Skin of body (tissue), 2 donors: ENCODE data around the gene LYRM9. TPM values are rescaled to one million over a fixed set of nuclear protein-coding genes. Genes with fewer than 3 reads are reported as not detected.
A peak's percentile ranks its signal among the peaks of the same experiment; 100 is the strongest.
"Not testable (repeated sequence)": the region's sequence is repeated elsewhere in the genome, so short reads cannot be mapped to it uniquely, and the experiment has no call there.

Experiments used
- DNase-seq: peaks from one replicate; lab custom pipeline; 2025; lab: John Stamatoyannopoulos, UW
- total RNA-seq: library from RNA; depleted of rRNA; stranded (reverse); fragments of >200 nt; gene quantifications from one replicate; pipeline ENCODE4 v1.2.3, GENCODE V29; 2014

The LYRM9 gene
- total RNA-seq, 1 donor from 2014 or later = 10.8 TPM

DNA sequence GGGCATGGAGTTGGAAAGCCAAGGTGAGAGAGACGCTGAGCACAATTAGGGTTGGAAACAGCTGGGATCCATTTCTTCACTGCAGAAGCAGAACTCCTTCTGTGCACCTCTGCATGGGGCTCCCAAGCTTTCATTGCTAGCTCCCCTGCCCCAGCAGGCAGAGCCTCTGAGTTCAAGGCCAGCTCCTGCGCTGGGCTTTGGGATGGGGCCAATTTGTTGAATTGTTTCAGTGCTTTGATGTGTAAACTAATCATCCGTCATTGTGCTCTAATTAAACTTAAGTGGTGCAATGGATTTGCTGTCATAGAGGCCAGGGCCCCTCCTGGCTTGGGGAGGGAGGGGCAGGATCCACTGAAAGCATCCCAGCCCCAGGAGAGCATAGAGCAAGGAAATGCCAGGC, 13.5 kb upstream of the LYRM9 start:
- no peak for DNase-seq

DNA sequence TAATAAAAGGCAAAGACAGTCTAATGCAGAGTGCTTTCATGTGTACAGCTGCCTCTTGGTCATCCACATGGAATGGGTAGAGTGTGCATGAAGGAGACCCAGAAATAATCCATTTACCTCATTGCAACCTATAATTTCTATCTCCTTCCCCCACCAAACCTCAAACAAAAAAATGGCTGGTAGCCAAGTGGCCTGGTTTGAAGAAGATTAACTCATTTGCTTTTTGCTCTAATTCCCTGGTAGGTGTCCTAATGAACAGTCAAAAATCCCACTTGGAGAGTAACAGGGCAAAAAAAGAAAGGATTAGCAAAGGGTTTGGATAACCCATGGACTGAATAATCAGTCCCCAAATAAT, 13.0 kb upstream of the LYRM9 start:
- no peak for DNase-seq

DNA sequence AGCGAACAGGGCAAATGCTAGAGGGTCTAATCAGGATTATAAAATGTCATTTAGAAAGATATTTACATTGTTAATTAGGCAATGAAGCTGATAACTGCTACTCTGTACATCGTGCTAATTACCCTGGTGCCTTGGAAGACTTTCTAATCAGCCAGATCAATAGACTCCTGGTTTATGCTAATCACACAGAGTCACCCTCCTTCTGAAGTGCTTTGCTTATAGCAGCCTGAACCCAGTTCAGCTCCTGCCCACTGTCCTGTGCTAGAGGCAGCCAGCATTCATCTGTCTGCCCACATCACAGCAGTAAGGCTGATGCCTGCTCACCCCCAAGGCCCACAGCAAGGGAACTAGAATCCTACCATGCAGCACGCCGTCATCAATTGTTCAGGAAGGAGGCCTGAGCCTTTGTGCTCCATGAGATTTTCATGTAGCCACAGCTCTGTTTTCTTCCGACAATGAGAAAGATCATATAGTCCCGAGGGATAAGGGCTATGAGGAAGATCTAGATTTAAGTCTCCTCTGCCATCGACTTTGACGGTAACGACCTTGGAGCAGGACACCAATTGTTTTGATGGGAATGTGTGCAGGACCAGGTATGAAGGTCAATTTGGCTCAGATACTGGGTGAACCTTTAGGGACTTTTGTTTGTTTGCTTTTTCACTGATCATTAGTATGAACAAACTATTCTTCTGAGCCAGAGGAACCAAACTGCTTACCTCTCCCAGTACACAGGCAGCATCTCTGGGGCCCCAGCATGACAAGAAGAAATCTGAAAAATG, 12.5 kb upstream of the LYRM9 start:
- no peak for DNase-seq

DNA sequence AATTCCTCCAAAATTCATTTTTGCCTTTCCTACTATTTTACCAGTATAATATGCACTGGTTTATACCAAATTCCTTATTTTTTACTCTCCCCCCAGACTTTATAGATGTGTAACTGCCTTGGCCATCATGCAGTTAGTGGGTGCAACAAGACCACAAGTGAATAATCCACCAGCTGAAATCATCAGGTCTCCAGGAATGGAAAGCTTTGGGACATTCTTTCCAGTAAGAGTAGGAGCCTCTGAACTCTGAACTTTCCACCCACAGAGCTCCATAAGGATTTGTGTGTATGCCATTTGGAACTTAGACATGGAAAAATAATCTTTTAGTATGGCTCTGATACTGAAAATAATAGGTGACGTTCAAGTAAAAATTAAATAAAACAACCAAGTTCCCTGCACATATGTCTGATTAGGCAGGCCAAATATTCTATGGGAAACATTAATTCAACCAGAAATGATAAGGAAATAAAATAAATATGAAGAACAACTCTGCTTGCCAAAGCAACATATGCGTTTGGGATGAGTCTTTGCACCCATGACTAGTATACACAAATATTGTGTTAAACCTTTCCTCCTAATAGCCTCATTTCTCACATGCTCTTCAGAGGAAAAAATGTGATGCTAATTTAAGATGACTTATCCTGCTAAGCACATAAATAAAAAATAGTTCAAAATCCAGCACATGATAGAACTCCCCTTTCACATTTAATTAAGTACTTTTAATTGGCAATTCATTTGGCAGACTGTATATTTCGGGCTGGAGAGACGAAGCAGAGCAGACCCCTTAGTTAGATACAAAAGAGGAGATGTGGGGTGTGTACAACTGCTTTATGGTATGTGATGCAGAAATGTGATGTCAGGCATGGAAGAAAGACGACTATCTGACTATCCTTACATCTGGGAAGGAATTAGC, 11.6 kb upstream of the LYRM9 start:
- peak; percentile 82 for DNase-seq

DNA sequence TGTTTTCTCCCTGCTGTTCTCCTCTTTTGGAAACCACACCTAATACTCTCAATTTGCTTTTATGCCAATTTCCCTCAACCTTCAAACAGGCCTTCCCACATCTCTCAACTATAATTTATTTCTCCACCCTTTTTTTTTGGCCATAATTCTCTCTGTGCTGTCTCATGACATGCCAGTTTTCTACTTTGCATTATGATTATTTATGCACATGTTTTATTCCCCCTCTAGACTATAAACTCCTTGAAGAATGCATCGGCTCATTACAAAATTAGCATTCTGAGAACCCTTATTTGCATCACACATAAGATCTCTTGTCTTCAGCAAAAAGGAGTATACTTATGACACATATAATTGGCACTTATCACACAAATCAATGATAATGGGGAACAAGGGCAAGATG, 10.9 kb upstream of the LYRM9 start:
- no peak for DNase-seq

DNA sequence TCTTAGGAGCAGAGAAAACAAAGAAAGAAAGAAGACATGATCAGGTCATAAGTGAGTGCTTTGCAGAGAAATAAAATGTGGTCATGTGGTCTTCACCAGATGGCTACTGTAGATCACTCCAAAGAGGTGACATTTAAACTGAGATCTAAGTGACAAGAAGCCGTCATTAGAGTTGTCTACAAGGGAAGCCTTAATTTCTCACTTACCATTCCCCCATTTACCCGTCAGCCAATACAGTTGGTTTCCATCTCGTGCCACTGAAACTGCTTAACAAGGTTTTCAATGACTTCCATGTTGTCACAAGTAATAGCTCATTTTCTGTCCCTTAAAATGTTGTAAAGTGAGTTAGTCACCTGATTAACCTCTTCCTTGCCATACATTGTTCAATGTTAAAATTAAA, 6.4 kb upstream of the LYRM9 start:
- no peak for DNase-seq

DNA sequence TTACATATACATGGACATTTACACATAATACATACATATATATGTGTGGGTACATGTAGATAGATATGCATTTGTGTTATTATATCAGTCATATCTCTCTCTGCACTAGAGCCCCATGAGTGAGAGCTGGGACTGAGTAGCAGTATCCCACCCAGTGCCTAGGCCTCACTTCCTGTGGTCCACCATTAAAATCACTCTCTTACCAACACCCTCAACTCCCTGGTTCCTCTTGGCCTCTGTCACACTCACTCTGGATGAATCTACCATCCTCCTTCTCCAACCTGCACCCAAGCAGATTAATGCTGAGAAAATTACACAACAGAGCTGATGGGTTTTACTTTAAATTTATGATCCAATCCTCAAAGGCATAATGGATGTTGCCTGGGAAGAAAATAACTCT, 4.9 kb upstream of the LYRM9 start:
- no peak for DNase-seq

DNA sequence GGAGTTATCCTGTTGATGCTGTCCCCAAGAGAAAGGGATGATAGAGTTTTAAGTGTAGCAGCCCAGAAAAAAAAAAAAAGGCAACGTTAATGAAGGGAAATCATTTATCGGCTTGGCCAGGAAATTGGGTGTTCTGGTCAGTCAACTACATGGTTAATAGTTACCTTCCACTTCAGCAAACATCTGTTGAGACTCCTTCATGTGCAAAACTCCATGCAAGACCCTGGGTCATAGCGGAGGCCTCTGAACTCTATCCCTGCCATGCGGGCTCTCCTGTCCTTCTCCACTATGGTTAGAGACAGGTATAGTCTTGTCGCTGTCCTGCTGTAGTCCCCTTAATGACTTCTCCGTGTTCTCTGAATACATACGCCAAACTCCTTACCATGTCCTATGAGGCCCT, 3.5 kb upstream of the LYRM9 start:
- no peak for DNase-seq

DNA sequence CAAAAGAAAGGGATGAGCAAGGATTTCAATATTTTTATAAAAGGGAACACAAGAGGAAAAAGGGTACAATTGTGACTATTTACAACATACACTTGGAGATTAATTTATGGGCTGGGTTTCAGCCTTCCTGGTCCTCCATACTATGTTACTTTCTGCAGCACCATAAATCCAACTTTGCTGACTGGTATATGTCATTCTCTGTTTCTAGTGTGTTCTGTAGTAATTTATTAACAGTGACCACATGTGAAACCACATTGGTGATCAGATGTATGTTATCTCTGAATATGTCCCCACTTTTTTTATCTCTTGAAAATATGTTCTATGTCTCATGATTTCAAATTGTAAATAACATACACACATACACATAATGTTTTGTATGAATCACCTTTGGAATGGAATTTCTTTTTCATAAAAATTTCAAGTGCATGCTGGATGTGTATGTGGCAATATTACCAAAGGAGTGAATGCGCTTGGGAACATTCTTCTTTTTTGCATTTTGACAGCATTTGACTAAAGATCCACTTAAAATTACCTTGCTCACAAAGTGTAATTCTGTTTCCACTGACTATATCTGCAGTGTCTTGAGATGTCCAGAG, 2.9 kb upstream of the LYRM9 start:
- no peak for DNase-seq

DNA sequence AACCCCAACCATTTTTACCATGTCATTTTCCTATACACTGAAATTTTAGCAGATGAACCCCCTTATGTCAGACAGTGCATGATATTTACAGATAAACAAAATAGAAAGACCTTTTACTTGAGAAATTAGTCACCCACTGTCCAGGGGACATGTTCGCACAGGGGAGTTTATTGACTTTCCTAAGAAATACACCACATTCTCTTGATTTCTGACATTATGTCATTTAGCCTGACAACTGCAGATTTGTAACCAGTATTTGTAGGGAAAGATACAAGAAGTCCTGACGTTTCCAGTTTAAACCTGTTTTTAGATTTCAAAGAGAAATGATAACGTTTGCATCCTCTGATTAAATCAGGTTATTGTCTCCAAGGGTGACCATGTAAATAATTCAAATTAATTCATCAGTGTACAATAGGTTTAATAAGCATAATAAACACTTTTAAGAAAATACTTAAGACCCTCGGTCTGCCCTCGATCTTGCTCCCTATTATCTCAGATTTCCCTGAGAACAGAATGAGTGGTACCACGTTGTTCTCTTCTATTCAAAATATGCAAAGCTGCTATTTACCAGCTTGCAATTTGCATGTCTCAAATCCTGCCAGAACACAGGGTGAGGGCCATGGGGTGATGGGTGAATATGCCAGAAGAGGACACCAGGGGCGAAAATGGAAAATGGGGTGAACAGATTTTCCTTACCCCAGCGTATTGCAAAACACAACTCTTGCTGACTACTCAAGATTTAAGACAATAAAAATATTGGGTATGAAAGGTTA, 2.1 kb upstream of the LYRM9 start:
- DNase-seq = no peak

DNA sequence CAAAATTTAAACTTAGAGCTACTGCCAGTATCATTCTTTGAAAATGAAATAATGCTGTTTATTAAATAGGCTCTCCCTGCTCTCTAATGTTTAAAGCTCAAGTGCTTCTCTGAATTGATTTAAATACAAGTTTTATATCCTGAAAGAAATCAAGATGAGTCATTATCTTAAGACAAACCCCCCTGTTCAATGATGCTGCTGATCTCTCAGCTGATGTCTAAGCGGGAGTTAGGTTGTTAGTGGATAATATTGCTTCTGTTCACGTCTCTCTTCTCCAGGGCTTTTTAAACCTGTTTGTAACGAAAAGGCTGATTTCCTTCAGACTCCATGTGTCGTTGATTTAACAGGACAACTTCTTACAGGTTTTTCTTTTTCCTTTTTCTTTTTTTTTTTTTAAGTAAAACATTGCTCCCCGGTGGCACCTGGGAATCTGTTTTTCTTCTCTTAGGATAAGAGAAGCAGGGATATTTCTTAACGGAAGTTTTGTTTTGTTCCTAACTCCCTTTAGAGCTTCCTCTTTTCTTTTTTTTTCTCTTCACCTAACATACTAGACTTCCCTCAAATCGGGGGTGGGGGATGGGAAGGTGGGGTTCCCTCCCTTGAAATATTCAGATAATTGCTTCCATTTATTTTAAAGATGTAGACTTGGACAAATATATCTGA, 807 bp upstream of the LYRM9 start:
- DNase-seq = no peak

DNA sequence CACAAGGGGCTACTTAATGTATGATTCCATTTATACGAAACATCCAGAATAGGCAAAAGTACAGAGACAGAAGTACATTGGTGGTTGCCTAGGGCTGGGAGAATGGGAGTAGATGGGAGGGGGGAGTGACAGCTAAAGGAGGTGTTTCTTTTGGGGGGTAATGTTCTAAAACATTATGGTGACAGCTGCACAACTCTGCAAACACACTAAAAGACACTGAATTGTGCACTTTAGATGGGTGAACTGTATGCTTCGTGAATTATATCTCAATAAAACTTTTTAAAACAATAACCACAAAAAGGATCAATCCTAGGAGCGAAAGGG, 661 bp downstream of the LYRM9 start:
- DNase-seq = no peak

DNA sequence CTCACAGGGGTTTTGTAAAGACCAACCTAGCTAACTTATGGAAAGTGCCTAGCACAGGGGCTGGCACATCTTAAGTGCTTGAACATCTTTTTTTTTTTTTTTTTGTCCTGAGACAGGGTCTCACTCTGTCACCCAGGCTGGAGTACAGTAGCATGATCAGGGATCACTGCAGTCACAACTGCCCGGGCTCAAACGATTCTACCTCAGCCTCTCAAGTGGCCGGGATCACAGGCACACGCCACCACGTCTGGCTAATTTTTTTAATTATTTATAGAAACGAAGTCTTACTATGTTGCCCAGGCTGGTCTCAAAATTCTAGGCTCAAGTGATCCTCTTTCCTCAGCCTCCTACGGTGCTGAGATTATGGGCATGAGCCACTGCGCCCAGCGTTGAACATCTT, 1.3 kb downstream of the LYRM9 start:
- no peak for DNase-seq

DNA sequence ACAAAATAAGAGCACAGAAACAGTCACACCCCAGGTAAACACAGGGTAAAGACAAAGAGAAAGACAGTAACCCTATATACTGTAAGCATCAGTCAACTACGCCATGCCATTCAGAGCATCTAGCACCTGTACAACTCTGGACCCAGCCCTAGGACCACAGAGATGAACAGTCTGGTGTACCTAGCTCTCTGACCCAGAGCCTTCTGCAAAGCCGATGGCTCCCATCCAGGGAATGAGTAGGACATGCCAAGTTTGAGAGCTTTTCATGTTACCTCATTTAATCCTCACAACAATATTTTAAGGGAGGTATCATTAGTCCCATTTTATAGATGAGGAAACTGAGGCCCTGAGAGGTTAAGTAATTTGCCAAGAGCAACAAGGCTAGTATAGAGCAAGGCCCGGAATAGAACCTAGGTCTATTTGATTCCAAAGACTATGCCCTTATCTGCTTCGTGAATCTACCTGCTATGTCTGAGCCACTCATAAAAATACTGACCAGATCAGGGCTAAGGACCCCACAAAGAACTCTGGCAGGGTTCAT, 3.4 kb downstream of the LYRM9 start:
- DNase-seq = no peak

DNA sequence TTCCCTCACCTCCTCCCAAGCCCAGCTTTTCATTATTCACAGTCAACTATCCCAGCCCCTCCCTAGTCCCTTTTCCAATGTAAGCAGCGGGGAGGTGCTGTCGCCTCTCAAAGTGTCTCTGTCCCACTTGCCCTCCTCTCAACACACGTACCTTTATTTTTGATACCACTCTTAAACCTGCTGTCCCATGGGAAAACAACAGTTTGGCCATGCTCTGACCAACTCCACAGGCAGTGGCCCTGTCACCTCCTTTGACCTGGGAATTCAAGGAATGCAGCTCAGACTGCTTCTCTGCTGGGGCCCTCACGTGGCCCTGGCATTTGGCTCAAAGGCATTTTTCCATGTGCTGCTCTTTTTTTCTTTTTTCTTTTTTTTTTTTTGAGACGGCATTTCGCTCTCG, 4.2 kb downstream of the LYRM9 start:
- DNase-seq = no peak

DNA sequence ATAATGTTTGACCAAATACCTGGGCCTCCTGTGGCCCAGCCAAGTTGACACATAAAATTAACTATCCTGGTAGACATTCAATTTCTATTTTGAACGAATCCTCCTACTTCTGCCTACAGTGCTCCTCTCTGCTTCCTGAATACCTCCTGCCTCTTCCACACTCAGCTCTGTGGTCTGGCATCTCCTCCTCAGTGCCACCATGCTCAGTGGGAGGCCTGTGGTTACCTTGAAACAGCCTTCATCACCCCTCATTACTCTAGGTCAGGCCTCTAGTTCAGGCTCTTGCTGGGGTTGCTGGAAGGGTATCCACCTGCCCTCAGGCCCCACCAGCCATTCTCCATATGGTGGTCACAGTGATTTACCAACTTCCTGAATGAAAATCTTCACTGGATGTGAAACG, 5.1 kb downstream of the LYRM9 start:
- no peak for DNase-seq

DNA sequence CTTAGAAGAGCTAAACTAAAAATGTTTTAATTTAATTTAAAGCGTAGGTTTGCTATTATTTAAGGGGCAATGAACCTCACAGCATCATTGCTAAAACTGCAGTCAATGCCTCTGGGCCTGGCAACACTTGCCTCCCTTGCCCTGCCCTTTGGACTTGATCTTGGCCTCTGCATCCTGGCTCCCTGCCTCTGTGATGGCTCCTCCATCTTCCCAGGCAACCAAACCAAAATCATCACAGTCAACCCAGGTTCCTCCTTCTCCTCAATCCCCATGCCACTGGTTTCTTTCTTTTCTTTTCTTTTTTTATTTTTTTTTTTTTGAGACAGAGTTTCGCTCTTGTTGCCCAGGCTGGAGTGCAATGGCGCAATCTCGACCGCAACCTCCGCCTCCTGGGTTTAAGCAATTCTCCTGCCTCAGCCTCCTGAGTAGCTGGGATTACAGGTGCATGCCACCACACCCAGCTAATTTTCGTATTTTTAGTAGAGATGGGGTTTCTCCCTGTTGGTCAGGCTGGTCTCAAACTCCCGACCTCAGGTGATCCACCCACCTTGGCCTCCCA, 6.7 kb downstream of the LYRM9 start:
- not testable (repeated sequence) for DNase-seq

DNA sequence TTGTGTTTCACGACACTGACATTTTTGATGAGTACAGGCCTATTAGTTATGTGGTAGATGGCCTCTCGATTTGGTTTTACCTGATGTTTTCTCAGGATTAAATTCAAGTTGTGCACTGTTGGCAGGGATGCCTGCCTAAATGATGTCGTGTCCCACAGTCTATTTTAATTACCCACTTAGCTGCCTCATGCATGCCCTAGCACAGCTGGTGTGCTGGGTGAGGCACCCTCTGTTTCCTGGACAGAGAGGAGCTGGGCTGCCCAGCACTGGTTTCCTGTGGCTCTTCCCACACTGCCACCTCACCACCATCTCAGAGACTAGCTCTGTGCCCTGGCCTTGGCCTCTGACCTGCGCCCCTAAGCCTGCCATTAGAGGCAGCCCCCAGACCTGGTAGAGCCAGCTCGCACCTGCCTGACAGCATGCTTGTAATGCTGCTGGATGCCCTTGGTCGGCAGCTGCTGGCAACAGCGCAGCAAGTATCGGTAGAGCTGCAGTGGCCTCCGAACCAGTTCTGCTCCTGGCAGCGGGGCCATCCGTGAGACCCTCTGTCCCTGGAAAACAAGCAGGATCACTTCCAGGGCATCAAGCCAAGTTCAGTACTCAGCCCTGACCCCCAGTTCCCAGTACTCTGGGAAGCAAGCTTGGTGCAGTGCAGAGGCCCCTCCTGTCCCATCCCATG, 10.9 kb downstream of the LYRM9 start:
- no peak for DNase-seq

DNA sequence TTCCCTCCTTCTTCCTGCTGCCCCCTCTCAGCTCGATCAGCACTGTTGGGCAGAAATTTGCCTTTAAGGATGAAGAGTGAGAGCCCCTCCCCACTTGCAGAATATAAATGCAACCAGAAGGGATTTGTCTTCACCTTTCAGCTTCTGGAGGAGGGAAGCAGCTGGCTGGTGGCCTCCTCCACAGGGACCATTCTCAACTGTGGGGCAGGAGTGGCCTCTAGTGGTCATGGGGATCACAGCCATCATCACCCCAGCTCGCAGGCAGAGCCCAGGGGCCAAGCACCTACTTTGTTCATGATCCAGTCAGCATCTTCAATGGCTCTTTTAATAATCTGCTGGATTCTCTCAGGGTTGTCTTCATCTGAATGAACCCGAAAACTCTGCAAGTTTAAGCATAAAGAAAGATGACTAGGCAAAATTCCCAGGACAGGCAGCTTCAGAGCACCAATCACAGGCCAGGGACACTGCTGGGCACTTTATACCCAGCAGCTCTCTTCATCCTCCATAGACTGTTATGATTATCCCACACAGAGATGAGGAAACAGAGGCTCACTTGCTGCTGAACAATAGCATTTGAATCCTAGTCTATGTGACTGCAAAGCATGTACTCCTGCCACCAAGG, 13.1 kb downstream of the LYRM9 start:
- DNase-seq = peak; percentile 45
